Activated effector memory CD4-positive, alpha-beta T cell treated with Interleukin-2 at 50 U/mL for 16 hours (primary cell): ENCODE data around the gene CDKN2D.
A peak's percentile ranks its signal among the peaks of the same experiment; 100 is the strongest.
"Not testable (repeated sequence)": the region's sequence is repeated elsewhere in the genome, so short reads cannot be mapped to it uniquely, and the experiment has no call there.

Experiments used
- DNase-seq: peaks from one replicate; pipeline ENCODE4 v3.0.0-alpha.2; 2020

The CDKN2D gene

GRCh38 chr19:10551006-10551405 is 17.8 kb downstream of the CDKN2D start:
- not testable (repeated sequence) for DNase-seq

GRCh38 chr19:10550336-10550735 is 18.4 kb downstream of the CDKN2D start:
- DNase-seq = no peak

- no peak for DNase-seq
These were observed 19.0 kb downstream of the CDKN2D start for GRCh38 chr19:10549733-10550132.

DNA sequence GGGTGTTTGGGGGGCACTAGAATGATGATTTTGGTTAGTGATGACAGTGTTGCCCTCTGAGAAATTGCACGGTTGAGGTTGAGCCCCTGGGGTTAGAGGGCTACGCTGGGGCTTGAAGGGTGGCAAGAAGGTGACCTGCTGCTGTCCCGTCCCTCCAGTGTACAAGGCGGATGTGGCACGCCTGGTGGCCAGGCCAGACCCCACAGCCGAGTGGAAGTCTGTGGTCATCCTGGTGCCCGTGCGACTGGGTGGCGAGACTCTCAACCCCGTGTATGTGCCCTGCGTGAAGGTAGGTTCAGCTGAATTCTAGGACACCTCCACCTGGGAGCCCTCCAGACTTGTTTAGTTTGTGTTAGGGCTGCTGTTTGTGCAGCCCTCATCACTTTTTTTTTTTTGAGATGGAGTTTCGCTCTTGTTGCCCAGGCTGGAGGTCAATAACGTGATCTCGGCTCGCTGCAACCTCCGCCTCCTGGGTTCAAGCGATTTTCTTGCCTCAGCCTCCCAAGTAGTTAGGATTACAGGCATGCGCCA is 20.0 kb downstream of the CDKN2D start:
- DNase-seq = no peak

DNA sequence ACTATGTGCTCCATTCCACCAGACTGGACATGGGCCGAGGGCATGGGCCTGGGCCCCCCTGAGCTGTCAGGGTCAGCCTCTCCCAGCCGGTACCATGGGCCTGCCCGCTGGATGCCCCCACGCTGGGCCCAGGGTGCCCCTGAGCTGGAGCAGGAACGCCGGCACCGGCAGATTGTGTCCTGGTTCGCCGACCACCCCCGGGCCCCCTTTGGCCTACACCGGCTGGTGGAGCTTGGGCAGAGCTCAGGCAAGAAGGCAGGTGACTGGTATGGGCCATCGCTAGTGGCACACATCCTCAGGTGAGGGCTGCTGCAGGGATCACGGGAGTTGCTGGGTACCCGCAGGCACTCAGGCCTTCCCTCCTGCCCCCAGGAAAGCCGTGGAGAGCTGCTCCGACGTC is 22.0 kb downstream of the CDKN2D start:
- DNase-seq = no peak

DNA sequence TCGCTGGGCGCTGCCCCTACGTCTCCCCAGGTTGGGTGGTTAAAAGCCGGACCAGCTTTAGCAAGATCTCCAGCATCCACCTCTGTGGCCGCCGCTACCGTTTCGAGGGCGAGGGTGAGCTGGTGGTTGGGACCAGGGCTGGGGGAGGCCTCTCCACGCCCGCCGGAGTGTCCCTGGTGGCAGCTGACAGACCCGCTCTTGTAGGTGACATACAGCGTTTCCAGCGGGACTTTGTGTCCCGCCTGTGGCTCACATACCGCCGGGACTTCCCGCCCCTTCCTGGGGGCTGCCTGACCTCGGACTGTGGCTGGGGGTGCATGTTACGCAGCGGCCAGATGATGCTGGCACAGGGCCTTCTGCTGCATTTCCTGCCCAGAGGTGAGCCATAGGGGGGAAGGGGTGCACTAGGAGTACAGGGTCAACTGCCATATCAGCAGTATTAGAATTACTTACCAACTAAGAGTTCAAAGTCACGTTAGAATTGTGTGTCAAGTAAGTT is 24.0 kb downstream of the CDKN2D start:
- no peak for DNase-seq

DNA sequence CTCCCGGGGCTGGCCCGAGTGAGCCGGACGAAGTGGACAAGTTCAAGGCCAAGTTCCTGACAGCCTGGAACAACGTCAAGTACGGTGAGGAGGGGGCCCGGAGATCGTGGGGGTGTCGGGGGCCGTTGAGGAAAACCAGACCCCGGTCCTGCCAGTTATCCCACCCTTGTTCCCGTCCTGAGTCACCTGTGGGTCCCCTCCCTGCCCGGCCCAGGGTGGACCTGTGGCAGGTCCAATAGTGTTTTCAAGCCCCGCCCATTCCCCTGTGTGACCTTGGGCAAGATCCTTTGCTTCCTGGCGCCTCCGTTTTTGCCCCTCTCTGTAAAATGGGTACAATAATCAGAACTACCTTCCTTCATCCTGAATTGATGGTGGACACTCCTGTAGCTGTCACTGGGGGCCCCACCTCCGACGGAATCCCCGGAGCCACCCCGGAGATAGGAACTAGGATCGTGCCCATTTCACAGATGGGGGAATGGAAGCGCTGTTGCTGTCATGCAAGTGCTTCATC is 24.5 kb downstream of the CDKN2D start:
- DNase-seq = peak; percentile 17

GRCh38 chr19:10543420-10544241 is 25.1 kb downstream of the CDKN2D start, which contains the start of gene ATG4D:
ATG4D (plus strand) TSS chr19:10543904; CDS start chr19:10544091, 187 bp downstream.
- peak; percentile 77 for DNase-seq

GRCh38 chr19:10543059-10543419 is 25.7 kb downstream of the CDKN2D start:
- no peak for DNase-seq

- not testable (repeated sequence) for DNase-seq
These were observed 29.8 kb downstream of the CDKN2D start for GRCh38 chr19:10539016-10539415.

DNA sequence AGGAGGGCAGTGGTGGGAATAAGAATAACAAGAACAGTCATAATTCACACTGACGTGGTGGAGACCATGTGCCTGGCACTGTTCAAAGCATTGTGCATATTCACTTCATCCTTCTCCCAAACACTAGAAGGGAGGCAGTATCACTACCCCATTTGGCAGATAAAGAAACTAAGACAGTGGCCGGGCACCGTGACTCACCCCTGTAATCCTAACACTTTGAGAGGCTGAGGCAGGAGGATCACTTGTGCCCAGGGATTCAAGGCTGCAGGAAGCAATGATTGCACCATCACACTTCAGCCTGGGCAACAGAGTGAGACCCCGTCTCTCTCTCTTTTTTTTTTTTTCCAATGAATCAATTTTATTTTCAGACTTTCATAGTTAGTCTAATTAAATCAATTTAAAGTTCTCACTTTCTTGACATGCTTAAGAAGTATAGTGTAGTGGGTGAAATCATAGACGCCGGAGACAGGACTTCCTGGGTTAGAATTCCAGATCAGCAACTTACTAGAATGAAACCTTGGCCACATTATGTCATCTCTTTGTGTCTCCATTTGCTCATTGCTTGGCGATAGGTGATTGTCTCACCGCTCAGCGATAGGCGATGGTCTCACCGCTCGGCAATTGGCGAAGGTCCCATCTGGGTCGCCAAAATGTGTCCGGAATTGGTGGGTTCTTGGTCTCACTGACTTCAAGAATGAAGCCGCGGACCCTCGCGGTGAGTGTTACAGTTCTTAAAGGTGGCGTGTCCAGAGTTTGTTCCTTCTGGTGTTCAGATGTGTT is 30.4 kb downstream of the CDKN2D start:
- DNase-seq = no peak

- no peak for DNase-seq
These were observed 31.1 kb downstream of the CDKN2D start for GRCh38 chr19:10537668-10538067.

DNA sequence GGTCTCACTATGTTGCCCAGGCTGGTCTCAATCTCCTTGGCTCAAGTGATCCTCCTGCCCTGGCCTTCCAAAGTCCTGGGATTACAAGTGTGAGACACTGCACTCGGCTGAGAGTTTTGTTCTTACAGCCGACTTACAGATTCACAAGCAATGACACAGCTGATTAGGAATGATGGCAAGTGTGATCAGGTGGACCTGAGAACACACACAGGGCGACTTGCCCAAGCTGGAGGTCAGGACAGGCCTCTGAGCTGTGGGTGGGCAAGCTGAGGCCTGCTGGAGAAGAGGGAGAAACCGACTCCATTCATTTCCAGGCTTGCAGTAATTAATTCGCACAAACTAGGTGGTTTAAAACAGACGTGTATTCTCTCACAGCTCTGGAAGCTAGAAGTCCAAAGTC is 33.2 kb downstream of the CDKN2D start:
- no peak for DNase-seq

DNA sequence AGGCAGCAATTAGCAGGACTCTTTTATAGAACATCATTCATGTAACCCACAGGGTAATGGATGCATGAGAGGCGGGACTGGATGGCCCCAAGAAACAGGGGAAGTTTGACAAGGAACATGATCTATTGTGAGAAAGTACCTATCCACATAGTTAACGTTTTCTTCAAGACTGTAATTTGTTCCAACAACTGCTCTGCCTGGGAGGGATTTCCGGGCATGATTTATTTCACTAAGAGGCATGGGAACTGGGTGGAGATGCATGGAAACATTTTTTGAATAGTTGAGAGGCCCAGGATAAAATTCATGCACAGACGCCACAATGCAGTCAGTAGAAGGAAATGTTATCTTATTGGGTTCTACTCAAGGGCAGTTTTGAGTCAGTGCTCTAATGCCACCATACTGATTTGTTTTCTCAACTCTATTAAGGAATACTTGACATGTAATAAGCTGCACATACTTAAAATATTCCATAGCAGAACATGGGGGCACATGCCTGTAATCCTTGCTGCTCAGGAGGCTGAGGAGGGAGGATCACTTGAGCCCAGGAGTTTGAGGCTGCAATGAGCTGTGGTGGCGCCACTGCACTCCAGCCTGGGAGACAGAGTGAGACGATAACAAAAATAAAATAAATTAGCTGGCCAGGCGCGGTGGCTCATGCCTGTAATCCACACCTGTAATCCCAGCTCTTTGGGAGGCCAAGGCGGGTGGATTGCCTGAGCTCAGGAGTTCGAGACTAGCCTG is 35.0 kb downstream of the CDKN2D start:
- DNase-seq = no peak

GRCh38 chr19:10532457-10532856 is 36.3 kb downstream of the CDKN2D start:
- DNase-seq = no peak

DNA sequence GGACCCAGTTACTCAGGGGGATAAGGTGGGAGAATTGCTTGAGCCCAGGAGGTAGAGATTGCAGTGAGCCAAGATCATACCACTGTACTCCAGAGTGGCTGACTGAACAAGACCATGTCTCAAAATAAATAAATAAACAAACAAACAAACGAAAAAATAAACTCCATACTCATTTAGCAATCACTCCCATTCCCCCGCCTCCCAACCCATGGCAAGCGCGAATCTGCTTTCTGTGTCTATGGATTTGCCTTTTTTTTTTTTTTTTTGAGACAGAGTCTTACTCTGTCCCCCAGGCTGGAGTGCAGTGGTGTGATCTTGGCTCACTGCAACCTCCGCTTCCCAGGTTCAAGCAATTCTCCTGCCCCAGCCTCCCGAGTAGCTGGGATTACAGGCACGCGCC is 41.9 kb downstream of the CDKN2D start:
- DNase-seq = not testable (repeated sequence)

DNA sequence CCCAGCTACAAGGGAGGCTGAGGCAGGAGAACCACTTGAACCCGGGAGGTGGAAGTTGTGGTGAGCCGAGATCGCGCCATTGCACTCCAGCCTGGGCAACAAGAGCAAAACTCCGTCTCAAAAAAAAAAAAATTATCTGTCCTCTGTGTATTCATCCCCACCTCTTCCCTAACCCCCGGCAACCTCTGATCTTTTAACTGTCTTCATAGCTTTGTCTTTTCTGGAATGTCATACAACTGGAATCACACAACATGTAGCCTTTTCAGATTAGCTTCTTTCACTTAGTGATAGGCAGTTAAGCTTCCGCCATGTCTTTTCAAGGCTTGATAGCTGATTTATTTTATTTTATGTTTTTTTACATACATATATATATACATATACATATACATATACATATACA is 43.1 kb downstream of the CDKN2D start:
- no peak for DNase-seq

- DNase-seq = no peak
These were observed 45.6 kb downstream of the CDKN2D start for GRCh38 chr19:10523135-10523636.

- DNase-seq = no peak
These were observed 47.2 kb downstream of the CDKN2D start for GRCh38 chr19:10521461-10522171.

DNA sequence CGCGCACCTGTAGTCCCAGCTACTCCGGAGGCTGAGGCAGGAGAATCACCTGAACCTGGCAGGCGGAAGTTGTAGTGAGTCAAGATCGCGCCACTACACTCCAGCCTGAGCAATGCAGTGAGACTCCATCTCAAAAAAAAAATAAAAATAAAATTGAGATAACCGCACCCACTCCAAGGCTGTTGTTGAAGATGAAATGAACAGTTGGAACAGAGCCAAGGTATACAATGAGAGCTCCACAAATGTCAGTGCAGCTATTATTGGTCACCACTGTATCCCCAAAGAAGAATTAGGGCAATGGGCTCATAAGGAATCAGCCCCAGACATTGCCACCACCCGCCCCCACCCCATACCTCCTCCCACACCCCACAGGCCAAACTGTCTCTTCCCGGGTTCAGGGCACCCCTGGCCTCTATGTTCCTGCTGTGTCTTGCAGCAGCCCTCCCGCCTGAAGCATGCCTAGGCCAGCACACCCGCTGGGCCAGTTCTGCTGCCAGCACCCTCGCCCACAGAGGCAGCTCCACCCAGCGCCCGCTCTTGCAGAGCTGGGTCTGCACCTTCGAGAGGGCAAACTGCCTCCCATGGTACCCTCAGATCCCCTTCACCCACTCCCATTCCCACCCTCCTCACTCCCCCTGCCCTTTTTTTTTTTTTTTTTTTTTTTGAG is 48.0 kb downstream of the CDKN2D start:
- DNase-seq = no peak

- DNase-seq = no peak
These were observed 49.4 kb downstream of the CDKN2D start for GRCh38 chr19:10519421-10519820.
